RPMI7951 (cell line): Measurements from ENCODE around the gene DNAJC12. TPM values are rescaled to one million over a fixed set of nuclear protein-coding genes. Genes with fewer than 3 reads are reported as not detected.
"Not testable (repeated sequence)": the region's sequence is repeated elsewhere in the genome, so short reads cannot be mapped to it uniquely, and the experiment has no call there.

Source experiments
- DNase-seq: peaks from one replicate; pipeline ENCODE4 v3.0.0-alpha.2; 2012; ENCODE audit warnings: low read depth
- total RNA-seq: library from RNA; depleted of rRNA; stranded (reverse); fragments of >200 nt; shearing (Covaris generic); gene quantifications from 2 replicates; pipeline ENCODE4 v1.2.3, GENCODE V29; 2014; rRNA removed

Gene DNAJC12
- total RNA-seq: 3.5 and 3.9 TPM in 2 replicates

DNA sequence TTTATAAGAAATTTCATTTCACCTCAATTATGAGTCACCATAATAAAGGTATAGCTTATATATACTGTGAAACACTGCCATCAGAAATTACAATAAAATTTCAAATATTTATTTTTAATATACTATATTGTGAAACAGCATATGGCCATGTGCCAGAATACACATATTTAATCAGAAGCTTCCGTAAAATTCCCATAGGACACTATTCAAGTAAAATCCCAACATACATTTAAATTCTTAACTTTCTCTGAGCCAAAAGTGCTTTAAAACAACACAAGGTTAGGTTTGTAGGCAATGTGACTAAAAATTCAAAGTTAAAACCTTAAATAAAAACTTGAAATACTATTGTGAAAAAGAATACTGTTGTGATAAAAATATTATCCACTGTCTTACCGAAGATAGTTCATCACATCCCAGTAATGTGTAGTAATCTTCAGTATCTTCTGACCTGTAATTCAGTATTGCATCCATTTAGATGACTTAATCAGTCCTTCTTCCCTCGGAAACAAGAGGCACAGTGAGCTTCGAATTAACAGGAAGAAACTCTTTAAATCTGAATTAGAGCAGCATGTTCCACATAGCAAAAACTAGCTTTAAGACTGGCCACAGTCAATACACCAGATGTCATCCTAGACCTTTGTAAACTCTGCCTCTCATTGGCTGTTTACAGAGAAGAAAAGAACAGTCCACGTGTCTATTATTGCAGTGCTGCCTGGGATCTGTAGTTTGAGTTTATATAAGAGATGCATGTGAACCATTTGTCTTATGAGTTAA, at the start of gene DNAJC12:
TSS of gene DNAJC12 (minus strand) at position 648 of the 774 bp plus-strand sequence. CDS start at position 471, 177 bp downstream.
- DNase-seq: peak; percentile 64

GRCh38 chr10:67884842-67885670, 47.1 kb upstream of the DNAJC12 start:
- DNase-seq: peak; percentile 78

DNA sequence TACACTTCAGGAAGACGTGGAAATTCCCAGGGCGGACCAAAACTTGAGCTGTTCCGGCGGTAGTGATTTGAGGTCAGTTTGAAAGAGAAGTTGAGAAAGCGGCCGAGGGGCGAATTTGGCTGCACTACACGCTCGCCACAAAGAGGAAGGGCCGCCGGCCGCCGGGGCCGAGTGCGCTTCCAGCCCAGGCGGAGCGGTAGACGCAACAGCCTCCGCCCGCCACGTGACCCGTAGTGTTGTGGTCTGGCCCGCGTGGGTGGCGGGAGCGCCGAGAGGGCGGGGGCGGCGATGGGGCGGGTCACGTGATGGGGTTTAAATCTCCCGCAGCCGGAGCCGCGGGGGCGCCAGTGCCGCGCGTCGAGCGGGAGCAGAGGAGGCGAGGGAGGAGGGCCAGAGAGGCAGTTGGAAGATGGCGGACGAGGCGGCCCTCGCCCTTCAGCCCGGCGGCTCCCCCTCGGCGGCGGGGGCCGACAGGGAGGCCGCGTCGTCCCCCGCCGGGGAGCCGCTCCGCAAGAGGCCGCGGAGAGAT, 46.4 kb upstream of the DNAJC12 start, which contains the start of gene SIRT1:
TSS of gene SIRT1 (plus strand) at position 344 of the 529 bp plus-strand sequence. CDS start at position 410, 66 bp downstream.
- DNase-seq: peak; percentile 92

GRCh38 chr10:67883710-67884312, 45.8 kb upstream of the DNAJC12 start:
- no peak for DNase-seq

GRCh38 chr10:67878133-67878532, 40.1 kb upstream of the DNAJC12 start:
- DNase-seq: no peak

DNA sequence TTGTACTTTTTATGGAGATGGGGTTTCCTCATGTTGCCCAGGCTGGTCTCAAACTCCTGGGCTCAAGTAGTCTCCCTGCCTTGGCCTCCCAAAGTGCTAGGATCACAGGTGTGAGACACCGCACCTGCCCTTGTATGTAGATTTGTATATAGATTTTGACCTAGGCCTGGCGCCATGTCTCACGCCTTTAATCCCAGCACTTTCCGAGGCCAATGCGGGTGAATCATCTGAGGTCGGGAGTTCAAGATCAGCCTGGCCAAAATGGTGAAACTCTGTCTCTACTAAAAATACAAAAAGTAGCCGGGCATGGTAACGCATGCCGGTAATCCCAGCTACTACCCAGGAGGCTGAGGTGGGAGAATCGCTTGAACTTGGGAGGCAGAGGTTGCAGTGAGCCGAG, 39.4 kb upstream of the DNAJC12 start:
- DNase-seq: not testable (repeated sequence)

GRCh38 chr10:67875340-67876238, 37.6 kb upstream of the DNAJC12 start:
- DNase-seq: no peak

GRCh38 chr10:67869996-67870395, 32.0 kb upstream of the DNAJC12 start:
- no peak for DNase-seq

- DNase-seq: no peak
These were observed 30.1 kb upstream of the DNAJC12 start for GRCh38 chr10:67868132-67868531.

GRCh38 chr10:67864607-67865371, 26.8 kb upstream of the DNAJC12 start:
- no peak for DNase-seq

GRCh38 chr10:67863094-67863493, 25.1 kb upstream of the DNAJC12 start:
- no peak for DNase-seq

DNA sequence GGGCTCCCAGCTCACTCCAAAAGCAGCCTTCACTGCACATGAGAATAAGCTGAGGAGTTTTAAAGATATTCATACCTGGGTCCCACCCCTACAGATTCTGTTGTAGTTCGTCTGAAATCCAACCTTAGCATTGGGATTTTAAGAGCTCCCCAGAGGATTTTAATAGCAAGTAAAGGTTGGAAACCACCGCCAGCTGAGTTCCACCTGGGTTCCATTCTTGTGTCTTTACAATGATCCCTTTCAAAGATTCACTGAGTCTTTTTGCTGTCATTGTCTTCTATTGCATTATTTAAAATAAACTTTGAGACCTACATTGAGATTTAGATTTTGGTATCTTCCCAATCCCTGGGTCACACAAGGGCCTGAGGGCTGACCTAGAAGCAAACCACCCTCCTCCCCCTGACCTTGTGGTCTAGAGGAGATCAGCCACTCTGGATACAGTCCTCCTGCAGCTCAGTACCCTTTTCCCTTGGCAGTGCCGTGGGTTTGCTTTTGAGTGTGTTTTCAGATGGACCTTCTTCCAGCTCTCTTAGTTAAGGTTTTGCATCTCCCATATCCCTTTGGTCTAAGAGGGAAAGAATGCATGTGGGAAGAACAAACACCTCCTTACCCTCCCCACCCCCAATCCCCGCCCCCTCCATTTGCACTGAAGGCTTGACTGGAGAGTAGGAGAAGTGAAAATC, 23.9 kb upstream of the DNAJC12 start:
- DNase-seq: no peak

- DNase-seq: no peak
These were observed 21.0 kb upstream of the DNAJC12 start for GRCh38 chr10:67858971-67859370.

GRCh38 chr10:67853512-67853911, 15.5 kb upstream of the DNAJC12 start:
- no peak for DNase-seq

DNA sequence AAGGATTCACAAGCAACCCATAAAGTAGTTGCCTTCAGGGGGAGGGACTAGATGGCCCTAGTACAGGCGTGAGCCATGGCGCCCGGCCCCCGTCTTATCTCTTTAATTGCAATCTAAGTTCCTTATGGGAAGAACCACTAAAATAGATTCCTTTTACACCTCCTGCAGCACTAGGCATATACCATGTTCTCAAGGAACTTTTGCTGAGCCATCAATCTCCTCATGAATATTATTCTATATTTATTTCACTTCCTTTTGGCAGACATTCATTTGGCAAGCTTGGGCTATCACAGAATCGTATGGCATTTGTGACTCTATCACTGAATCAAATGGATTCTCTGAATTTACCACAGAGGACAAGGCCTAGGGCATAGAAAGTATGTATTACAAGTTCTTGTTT, 14.8 kb upstream of the DNAJC12 start:
- no peak for DNase-seq

- DNase-seq: no peak
These were observed 13.2 kb upstream of the DNAJC12 start for GRCh38 chr10:67851186-67851585.

DNA sequence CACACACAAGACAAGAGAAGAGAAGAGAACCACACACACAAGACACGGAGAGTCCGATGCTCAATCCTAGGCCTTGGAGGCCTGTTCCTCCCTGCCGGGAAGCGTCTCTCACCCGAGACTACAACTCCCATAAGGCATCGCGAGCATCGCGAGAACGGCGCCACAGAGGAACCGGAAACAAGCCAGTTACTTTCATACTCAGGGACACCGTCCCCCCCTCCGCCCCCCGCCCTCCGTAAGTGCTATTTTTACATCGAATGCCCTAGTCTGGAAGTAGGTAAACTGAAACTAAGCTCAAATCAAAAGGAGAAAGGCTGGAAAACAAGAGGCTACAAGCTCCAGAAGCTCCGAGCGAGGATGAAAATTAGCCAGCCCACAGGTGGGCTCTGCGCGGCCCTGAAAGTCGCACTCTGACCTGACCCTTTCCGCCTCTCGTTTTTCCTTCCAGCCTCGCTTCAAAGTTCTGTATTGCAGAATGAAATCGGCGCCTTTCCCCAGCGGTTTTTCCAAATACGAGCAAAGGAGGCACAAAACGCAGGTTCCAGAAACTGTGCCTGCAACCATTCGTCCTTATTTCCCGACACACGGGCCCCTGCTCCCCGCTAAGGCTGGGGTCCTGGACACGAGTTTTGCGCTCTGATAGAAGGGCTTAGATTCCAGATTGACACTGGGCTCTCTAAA, 11.5 kb upstream of the DNAJC12 start:
- DNase-seq: peak; percentile 90

DNA sequence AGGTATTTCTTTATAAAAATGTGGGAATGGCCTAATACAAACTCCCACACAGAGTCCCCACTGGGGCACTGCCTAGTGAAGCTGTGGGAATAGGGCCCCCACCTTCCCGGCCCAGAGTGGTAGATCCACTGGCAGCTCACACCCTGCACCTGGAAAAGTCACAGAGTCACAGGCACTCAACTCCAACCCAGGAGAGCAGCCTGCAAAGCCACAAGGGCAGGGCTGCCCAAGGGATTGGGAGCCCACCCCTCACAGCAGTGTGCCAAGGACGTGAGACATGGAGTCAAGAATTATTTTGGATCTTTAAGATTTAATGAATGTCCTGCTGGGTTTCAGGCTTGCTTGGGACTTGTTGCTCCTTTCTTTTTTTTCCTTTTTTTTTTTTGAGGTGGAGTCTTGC, 5.3 kb upstream of the DNAJC12 start:
- no peak for DNase-seq

- no peak for DNase-seq
These were observed 3.7 kb upstream of the DNAJC12 start for GRCh38 chr10:67841737-67842136.
